SK-N-SH (cell line): Measurements from ENCODE around the gene METAP1. TPM values are rescaled to one million over a fixed set of nuclear protein-coding genes. Genes with fewer than 3 reads are reported as not detected.

Experiments used
- CTCF ChIA-PET: fragments of 300-600, 350-600 bp; formaldehyde crosslinking; extraction: SDS; loops from one replicate; lab custom pipeline; 2021; lab: Yijun Ruan, JAX
- POLR2A ChIA-PET: fragments of 350-600 bp; sonication (Branson Sonifier 250); formaldehyde crosslinking; extraction: SDS; loops from one replicate; lab custom pipeline; 2020; ENCODE audit warnings: antibody characterized with exemption, inconsistent platforms; lab: Yijun Ruan, JAX
- DNase-seq: peaks from one replicate; pipeline ENCODE4 v3.0.0; 2012
- H2AFZ ChIP-seq: fragments of 200-600 bp; sonication (generic); 2 replicates; pipeline ENCODE4 v1.8.1; 2016; ENCODE audit warnings: antibody characterized with exemption, mild to moderate bottlenecking, low read depth
- H3F3A ChIP-seq: fragments of 200-600 bp; sonication (generic); replicated peaks from 2 replicates; pipeline ENCODE3; 2016; ENCODE audit warnings: antibody characterized with exemption, mild to moderate bottlenecking; ENCODE audit not compliant: insufficient read depth
- H3K27ac ChIP-seq, 2 experiments: fragments of 200-500 bp in 1 of 2; fragments of 200-600 bp in 1 of 2; sonication (Bioruptor generic) in 1 of 2; sonication (generic), shearing (Covaris generic) in 1 of 2; 2 replicates each; pipeline versions ENCODE4 v1.5.1 to v1.6.1; 2014 to 2016; ENCODE audit warnings: low read depth in 2 of 2, inconsistent platforms in 1 of 2, low read length in 1 of 2, mild to moderate bottlenecking in 1 of 2, mixed read lengths in 1 of 2
- H3K27me3 ChIP-seq: fragments of 200-600 bp; sonication (generic), shearing (Covaris generic); 2 replicates; pipeline ENCODE4 v1.6.1; 2016; ENCODE audit warnings: mixed run types; ENCODE audit not compliant: insufficient read depth
- H3K36me3 ChIP-seq, 2 experiments: fragments of 200-500 bp in 1 of 2; fragments of 200-600 bp in 1 of 2; sonication (Bioruptor generic) in 1 of 2; sonication (generic) in 1 of 2; replicated peaks in 1 of 2; 2 replicates each; pipeline versions ENCODE3 to v1.5.1; 2014 to 2016; ENCODE audit warnings: low read length in 1 of 2, mild to moderate bottlenecking in 1 of 2; ENCODE audit not compliant: insufficient read depth in 2 of 2, control insufficient read depth in 1 of 2
- H3K4me1 ChIP-seq, 2 experiments: fragments of 200-500 bp in 1 of 2; fragments of 200-600 bp in 1 of 2; sonication (Bioruptor generic) in 1 of 2; sonication (generic), shearing (Covaris generic) in 1 of 2; 2 replicates each; pipeline versions ENCODE4 v1.5.1 to v1.6.1; 2014 to 2016; ENCODE audit warnings: low read depth in 1 of 2, low read length in 1 of 2, mixed run types in 1 of 2; ENCODE audit not compliant: insufficient read depth in 2 of 2, control insufficient read depth in 1 of 2
- H3K4me2 ChIP-seq: fragments of 200-600 bp; sonication (generic), shearing (Covaris generic); 2 replicates; pipeline ENCODE4 v1.6.1; 2017; ENCODE audit warnings: mixed run types
- H3K4me3 ChIP-seq, 2 experiments: fragments of 200-500 bp in 1 of 2; fragments of 200-600 bp in 1 of 2; sonication (Bioruptor generic) in 1 of 2; sonication (generic), shearing (Covaris generic) in 1 of 2; 2 replicates each; pipeline versions ENCODE4 v1.5.1 to v1.8.1; 2014 to 2016; ENCODE audit warnings: low read depth in 2 of 2, inconsistent platforms in 1 of 2, low read length in 1 of 2, mild to moderate bottlenecking in 1 of 2, mixed read lengths in 1 of 2, moderate library complexity in 1 of 2
- H3K79me2 ChIP-seq: fragments of 200-600 bp; sonication (generic); 2 replicates; pipeline ENCODE4 v1.8.1; 2017; ENCODE audit warnings: mild to moderate bottlenecking; ENCODE audit not compliant: insufficient read depth
- H3K9ac ChIP-seq: fragments of 200-600 bp; sonication (generic); 2 replicates; pipeline ENCODE4 v1.6.1; 2017; ENCODE audit warnings: mixed run types
- H3K9me2 ChIP-seq: fragments of 200-600 bp; sonication (generic); 2 replicates; pipeline ENCODE4 v1.6.1; 2017; ENCODE audit warnings: mixed run types
- H3K9me3 ChIP-seq: fragments of 200-600 bp; sonication (generic); 2 replicates; pipeline ENCODE4 v1.6.1; 2017; ENCODE audit warnings: mixed run types, mild to moderate bottlenecking, moderate library complexity
- H4K20me1 ChIP-seq: fragments of 200-600 bp; sonication (generic); 2 replicates; pipeline ENCODE4 v1.6.1; 2017; ENCODE audit warnings: mild to moderate bottlenecking, mixed run types; ENCODE audit not compliant: insufficient read depth
- EP300 ChIP-seq, 2 experiments: IDR thresholded peaks; 2 replicates each; pipeline versions ENCODE4 v1.4.0 to v1.6.1; 2012; ENCODE audit warnings: borderline replicate concordance in 1 of 2, low read depth in 1 of 2, low read length in 1 of 2
- GABPA ChIP-seq: IDR thresholded peaks from 2 replicates; pipeline ENCODE4 v1.4.0; 2012; ENCODE audit warnings: low read depth, mild to moderate bottlenecking
- GATA2 ChIP-seq: sonication (generic); formaldehyde crosslinking; IDR thresholded peaks from 2 replicates; pipeline ENCODE4 v1.5.0; 2020; ENCODE audit warnings: mild to moderate bottlenecking, missing genetic modification reagents
- JUND ChIP-seq: IDR thresholded peaks from 2 replicates; pipeline ENCODE4 v1.4.0; 2012
- MXI1 ChIP-seq: IDR thresholded peaks from 2 replicates; pipeline ENCODE4 v1.6.1; 2012; ENCODE audit warnings: mild to moderate bottlenecking, low read depth, low read length, improper control_type of control experiment
- NRF1 ChIP-seq: IDR thresholded peaks from 2 replicates; pipeline ENCODE4 v1.6.1; 2012; ENCODE audit warnings: low read depth, mild to moderate bottlenecking, low read length
- RFX5 ChIP-seq: IDR thresholded peaks from 2 replicates; pipeline ENCODE4 v1.6.1; 2012; ENCODE audit warnings: mild to moderate bottlenecking, improper control_type of control experiment, low read length
- RXRA ChIP-seq: IDR thresholded peaks from 2 replicates; pipeline ENCODE4 v1.4.0; 2012; ENCODE audit warnings: low read depth, mild to moderate bottlenecking, borderline replicate concordance
- SIN3A ChIP-seq: IDR thresholded peaks from 2 replicates; pipeline ENCODE4 v1.6.1; 2012; ENCODE audit warnings: low read depth, mild to moderate bottlenecking, low read length, moderate library complexity, borderline replicate concordance
- TAF1 ChIP-seq: IDR thresholded peaks from 2 replicates; pipeline ENCODE4 v1.6.1; 2012; ENCODE audit warnings: low read depth, mild to moderate bottlenecking, low read length, moderate library complexity, borderline replicate concordance
- TCF12 ChIP-seq: IDR thresholded peaks from 2 replicates; pipeline ENCODE4 v1.4.0; 2012
- TEAD4 ChIP-seq: IDR thresholded peaks from 2 replicates; pipeline ENCODE4 v1.4.0; 2012; ENCODE audit warnings: mild to moderate bottlenecking, borderline replicate concordance; ENCODE audit not compliant: insufficient read depth
- WGBS: methylation state at CpG from one replicate; pipeline ENCODE4 v1.1.6; 2017; ENCODE audit warnings: low lambda C conversion rate; 5-methylcytosine and 5-hydroxymethylcytosine counted together
- polyA plus RNA-seq, 3 experiments: library from polyadenylated mRNA; depleted of rRNA; stranded (reverse); fragments of >200 nt; gene quantifications; 2 replicates each; pipeline ENCODE4 v1.2.3, GENCODE V29; 2012
- TF ChIP-seq, protein P1 (sequence below): fragments of 200-600 bp; sonication (generic); IDR thresholded peaks from 2 replicates; pipeline ENCODE4 v1.6.1; 2017; ENCODE audit warnings: antibody characterized with exemption, mild to moderate bottlenecking, moderate library complexity
- TF ChIP-seq, protein P2 (sequence below): fragments of 150-350 bp; IDR thresholded peaks from 2 replicates; pipeline ENCODE4 v1.6.1; 2017; ENCODE audit warnings: antibody characterized with exemption, low read length, low read depth, borderline replicate concordance
- TF ChIP-seq, protein P3 (sequence below): IDR thresholded peaks from 2 replicates; pipeline ENCODE4; 2012
- TF ChIP-seq, protein P4 (sequence below): IDR thresholded peaks from 2 replicates; pipeline ENCODE4 v1.4.0; 2012; ENCODE audit warnings: low read depth, borderline replicate concordance

The METAP1 gene
- polyA plus RNA-seq, 1 of the 3 experiments (the other 2 are of a cell fraction) = 41.0 TPM

DNA sequence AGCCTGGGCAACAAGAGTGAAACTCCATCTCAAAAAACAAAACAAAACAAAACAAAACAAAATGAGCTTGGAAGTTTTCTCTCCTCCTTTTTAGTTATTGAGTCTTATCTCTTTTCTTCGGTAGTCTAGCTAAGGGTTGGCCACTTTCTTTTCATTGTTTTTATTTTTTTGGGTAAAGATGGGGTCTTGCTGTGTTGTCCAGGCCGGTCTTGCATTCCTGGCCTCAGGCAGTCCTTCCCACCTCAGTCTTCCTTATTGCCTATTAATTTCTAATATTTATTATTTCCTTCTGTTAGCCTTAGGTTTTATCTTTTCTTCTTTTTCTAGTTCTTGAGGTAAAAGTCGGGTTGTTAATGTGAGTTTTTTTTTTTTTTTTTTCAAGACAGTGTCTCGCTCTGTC is 16.4 kb downstream of the METAP1 start:
- no peak overlapping the region for H3K4me3 ChIP-seq
- H4K20me1 ChIP-seq = peaks cover 15% of the 10 kb centered on the region; the same call in 1 of the 2 replicates
- H3K4me1 ChIP-seq = no peaks in the 10 kb centered on the region
- no peak overlapping the region for H3K9ac ChIP-seq
- no peaks in the 10 kb centered on the region for H3K9me2 ChIP-seq
- 68% methylated on average over 4 of the region's 4 CpGs for WGBS
- H2AFZ ChIP-seq = no peak overlapping the region
- TF ChIP-seq TCF12 (no peak), GATA2 (CRISPR knock-in tag) (no peak), RFX5 (no peak), TEAD4 (no peak)
- peaks cover 0 to 3% of the 10 kb centered on the region in 2 experiments for H3K36me3 ChIP-seq
- H3K27me3 ChIP-seq = no peaks in the 10 kb centered on the region
- H3K4me2 ChIP-seq = no peak overlapping the region
- H3F3A ChIP-seq = no peaks in the 10 kb centered on the region
- ChIA-PET CTCF (interaction anchor here (1.1 to 1.3 kb wide), 2 partner anchors 11 to 16 kb away, joined by 4 read pairs; partner anchors contain the start of gene METAP1), POLR2A (no interaction called here)
- no peaks in the 10 kb centered on the region; the same call in 1 of the 2 replicates for H3K9me3 ChIP-seq
- no peak for DNase-seq
- H3K27ac ChIP-seq = no peak overlapping the region
- H3K79me2 ChIP-seq = peaks cover 99% of the 10 kb centered on the region

DNA sequence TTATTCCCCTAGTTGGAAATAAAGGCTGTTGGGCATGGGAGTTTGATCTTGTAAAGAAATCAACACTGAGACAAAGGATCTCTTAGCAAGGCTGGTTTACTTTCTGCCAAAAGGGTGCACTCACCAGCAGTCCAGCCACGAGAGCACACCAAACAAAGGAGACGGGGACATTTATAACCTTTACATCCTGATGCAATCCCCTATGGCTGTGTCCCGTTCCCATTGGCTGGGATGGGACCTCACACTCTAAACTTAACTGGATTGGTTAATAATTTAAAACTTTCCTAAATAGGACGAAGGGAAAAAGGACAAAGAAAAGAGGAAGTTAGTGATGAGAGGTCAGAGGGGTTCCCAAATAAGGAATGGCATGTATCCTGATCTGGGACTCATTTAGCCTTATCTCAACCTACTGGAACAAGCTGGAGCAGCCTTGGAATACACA is 17.9 kb downstream of the METAP1 start:
- Histone ChIP-seq H3K79me2 (peaks cover 100% of the 10 kb centered on the region), H3F3A (no peaks in the 10 kb centered on the region), H3K9me3 (no peaks in the 10 kb centered on the region; the same call in 1 of the 2 replicates), H3K36me3 (peaks cover 0 to 3% of the 10 kb centered on the region in 2 experiments), H3K27me3 (no peaks in the 10 kb centered on the region), H4K20me1 (peaks cover 13% of the 10 kb centered on the region; the same call in 1 of the 2 replicates), H3K9ac (no peak overlapping the region), H3K4me3 (no peak overlapping the region), H3K4me2 (no peak overlapping the region), H3K27ac (no peak overlapping the region), H3K9me2 (no peaks in the 10 kb centered on the region), H3K4me1 (no peaks in the 10 kb centered on the region), H2AFZ (no peak overlapping the region)
- TF ChIP-seq NRF1 (no peak), JUND (no peak), MXI1 (no peak), TAF1 (no peak)
- TF ChIP-seq, protein P1, sequence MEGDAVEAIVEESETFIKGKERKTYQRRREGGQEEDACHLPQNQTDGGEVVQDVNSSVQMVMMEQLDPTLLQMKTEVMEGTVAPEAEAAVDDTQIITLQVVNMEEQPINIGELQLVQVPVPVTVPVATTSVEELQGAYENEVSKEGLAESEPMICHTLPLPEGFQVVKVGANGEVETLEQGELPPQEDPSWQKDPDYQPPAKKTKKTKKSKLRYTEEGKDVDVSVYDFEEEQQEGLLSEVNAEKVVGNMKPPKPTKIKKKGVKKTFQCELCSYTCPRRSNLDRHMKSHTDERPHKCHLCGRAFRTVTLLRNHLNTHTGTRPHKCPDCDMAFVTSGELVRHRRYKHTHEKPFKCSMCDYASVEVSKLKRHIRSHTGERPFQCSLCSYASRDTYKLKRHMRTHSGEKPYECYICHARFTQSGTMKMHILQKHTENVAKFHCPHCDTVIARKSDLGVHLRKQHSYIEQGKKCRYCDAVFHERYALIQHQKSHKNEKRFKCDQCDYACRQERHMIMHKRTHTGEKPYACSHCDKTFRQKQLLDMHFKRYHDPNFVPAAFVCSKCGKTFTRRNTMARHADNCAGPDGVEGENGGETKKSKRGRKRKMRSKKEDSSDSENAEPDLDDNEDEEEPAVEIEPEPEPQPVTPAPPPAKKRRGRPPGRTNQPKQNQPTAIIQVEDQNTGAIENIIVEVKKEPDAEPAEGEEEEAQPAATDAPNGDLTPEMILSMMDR = no peak
- no peak for DNase-seq
- CTCF ChIA-PET = no interaction called here
- 94% methylated on average over 4 of the region's 4 CpGs for WGBS
- POLR2A ChIA-PET = no interaction called here

DNA sequence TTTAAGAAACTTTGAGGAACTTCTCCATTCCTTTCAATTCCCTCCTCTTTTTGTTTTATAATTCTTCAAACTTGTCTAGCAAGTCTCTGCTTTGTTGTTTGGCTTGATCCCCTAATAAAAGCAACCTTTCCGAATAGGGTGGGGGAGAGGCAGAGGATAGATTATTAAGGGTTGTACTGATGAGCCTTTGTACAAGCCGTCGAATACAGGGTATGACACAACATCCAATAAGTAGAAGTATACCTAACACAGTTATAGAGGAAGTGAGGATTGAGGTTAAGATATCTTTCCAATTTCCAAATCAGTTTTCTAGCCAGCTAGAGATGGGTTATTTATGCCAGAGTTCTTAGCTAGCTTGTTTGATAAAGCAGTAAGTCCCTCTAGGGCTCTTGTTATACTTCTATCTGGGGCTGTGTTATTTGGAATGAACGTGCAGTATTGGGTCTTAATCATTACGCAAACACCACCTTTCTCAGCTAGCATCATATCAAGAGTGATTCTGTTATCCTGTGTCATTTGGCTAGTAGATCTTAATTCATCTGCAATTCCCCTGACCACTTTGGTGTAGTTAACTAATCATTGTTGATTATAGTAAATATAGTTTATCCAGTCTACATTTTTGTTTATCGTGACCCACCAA is 18.5 kb downstream of the METAP1 start:
- no peaks in the 10 kb centered on the region for H3K4me1 ChIP-seq
- H3K27me3 ChIP-seq = no peaks in the 10 kb centered on the region
- no peak overlapping the region for H3K9ac ChIP-seq
- peaks cover 0 to 4% of the 10 kb centered on the region in 2 experiments for H3K36me3 ChIP-seq
- no peak for TF ChIP-seq RXRA
- no peak for TF ChIP-seq SIN3A
- TF ChIP-seq, protein P2, sequence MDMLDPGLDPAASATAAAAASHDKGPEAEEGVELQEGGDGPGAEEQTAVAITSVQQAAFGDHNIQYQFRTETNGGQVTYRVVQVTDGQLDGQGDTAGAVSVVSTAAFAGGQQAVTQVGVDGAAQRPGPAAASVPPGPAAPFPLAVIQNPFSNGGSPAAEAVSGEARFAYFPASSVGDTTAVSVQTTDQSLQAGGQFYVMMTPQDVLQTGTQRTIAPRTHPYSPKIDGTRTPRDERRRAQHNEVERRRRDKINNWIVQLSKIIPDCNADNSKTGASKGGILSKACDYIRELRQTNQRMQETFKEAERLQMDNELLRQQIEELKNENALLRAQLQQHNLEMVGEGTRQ = no peak
- TF ChIP-seq, protein P3, sequence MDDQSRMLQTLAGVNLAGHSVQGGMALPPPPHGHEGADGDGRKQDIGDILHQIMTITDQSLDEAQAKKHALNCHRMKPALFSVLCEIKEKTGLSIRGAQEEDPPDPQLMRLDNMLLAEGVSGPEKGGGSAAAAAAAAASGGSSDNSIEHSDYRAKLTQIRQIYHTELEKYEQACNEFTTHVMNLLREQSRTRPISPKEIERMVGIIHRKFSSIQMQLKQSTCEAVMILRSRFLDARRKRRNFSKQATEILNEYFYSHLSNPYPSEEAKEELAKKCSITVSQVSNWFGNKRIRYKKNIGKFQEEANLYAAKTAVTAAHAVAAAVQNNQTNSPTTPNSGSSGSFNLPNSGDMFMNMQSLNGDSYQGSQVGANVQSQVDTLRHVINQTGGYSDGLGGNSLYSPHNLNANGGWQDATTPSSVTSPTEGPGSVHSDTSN = no peak
- TF ChIP-seq, protein P4, sequence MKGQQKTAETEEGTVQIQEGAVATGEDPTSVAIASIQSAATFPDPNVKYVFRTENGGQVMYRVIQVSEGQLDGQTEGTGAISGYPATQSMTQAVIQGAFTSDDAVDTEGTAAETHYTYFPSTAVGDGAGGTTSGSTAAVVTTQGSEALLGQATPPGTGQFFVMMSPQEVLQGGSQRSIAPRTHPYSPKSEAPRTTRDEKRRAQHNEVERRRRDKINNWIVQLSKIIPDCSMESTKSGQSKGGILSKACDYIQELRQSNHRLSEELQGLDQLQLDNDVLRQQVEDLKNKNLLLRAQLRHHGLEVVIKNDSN = no peak
- TF ChIP-seq MXI1 = no peak
- no peak for TF ChIP-seq GABPA
- no peak for TF ChIP-seq EP300 (IDR thresholded peaks at IDR 0.05; ENCODE audit: borderline replicate concordance in 1 of 2, low read depth in 1 of 2, low read length in 1 of 2)
- ChIA-PET CTCF (interaction anchor here (1.2 kb wide), 1 partner anchor 42 kb away, joined by 6 read pairs; no protein-coding TSS in a partner anchor), POLR2A (no interaction called here)
- H3K79me2 ChIP-seq = peaks cover 100% of the 10 kb centered on the region
- no peak overlapping the region for H3K4me2 ChIP-seq
- 97% methylated on average over 6 of the region's 6 CpGs for WGBS
- H3K9me2 ChIP-seq = no peaks in the 10 kb centered on the region
- H4K20me1 ChIP-seq = peaks cover 11% of the 10 kb centered on the region; the same call in 1 of the 2 replicates
- H3K9me3 ChIP-seq = no peaks in the 10 kb centered on the region; the same call in 1 of the 2 replicates
- no peak for DNase-seq
- H3K27ac ChIP-seq = no peak overlapping the region
- H3K4me3 ChIP-seq = no peak overlapping the region
- no peaks in the 10 kb centered on the region for H3F3A ChIP-seq
- no peak overlapping the region for H2AFZ ChIP-seq
